DND-41 (cell line): Measurements from ENCODE around the gene CD164L2.

Experiments used
- CTCF ChIP-seq: IDR thresholded peaks from 2 replicates; pipeline ENCODE4 v1.5.1; 2012; ENCODE audit warnings: borderline replicate concordance, low read length, moderate library complexity, mild to moderate bottlenecking; ENCODE audit not compliant: poor library complexity, severe bottlenecking; ENCODE audit errors: extremely low read depth
- EZH2 ChIP-seq: IDR thresholded peaks from 3 replicates; pipeline ENCODE4 v1.6.1; 2012; ENCODE audit warnings: borderline replicate concordance, low read depth, mild to moderate bottlenecking, moderate library complexity, low read length, inconsistent platforms; ENCODE audit not compliant: severe bottlenecking

- TF ChIP-seq EZH2 (no peak), CTCF (no peak)
These were observed 23.2 kb upstream of the CD164L2 start for GRCh38 chr1:27406362-27406680.
